GM18520 (cell line): ENCODE results near the gene UBTD1.

Source experiments
- ATAC-seq: cut with Tn5 transposase; IDR thresholded peaks from one replicate; pipeline ENCODE4 v1.9.1; 2021; ENCODE audit not compliant: unreplicated experiment

Gene UBTD1

GRCh38 chr10:97482381-97482780, 16.3 kb upstream of the UBTD1 start:
- no peak for ATAC-seq

GRCh38 chr10:97483506-97483905, 15.2 kb upstream of the UBTD1 start:
- ATAC-seq, result no peak

GRCh38 chr10:97483921-97484320, 14.8 kb upstream of the UBTD1 start:
- ATAC-seq, result no peak

GRCh38 chr10:97485647-97486281, 13.0 kb upstream of the UBTD1 start:
- ATAC-seq, result no peak

GRCh38 chr10:97490592-97490991, 8.1 kb upstream of the UBTD1 start:
- ATAC-seq, result no peak

- no peak for ATAC-seq
Measured at GRCh38 chr10:97494151-97494550, 4.6 kb upstream of the UBTD1 start.

- no peak for ATAC-seq
Measured at GRCh38 chr10:97494863-97495506, 3.7 kb upstream of the UBTD1 start.

- no peak for ATAC-seq
Measured at GRCh38 chr10:97497572-97498075, 1.1 kb upstream of the UBTD1 start.

GRCh38 chr10:97498076-97498840, 466 bp upstream of the UBTD1 start, which contains the start of gene MMS19:
Gene MMS19 (minus strand): TSS chr10:97498422. CDS start chr10:97498384, 38 bp downstream.
- ATAC-seq, result peak; percentile 89

GRCh38 chr10:97499561-97500296, 1.0 kb downstream of the UBTD1 start:
- no peak for ATAC-seq

GRCh38 chr10:97500297-97500575, 1.5 kb downstream of the UBTD1 start:
- ATAC-seq, result no peak

- no peak for ATAC-seq
Measured at GRCh38 chr10:97502916-97503315, 4.2 kb downstream of the UBTD1 start.

- no peak for ATAC-seq
Measured at GRCh38 chr10:97503406-97503805, 4.7 kb downstream of the UBTD1 start.

GRCh38 chr10:97505152-97505551, 6.4 kb downstream of the UBTD1 start:
- no peak for ATAC-seq

GRCh38 chr10:97506199-97506991, 7.7 kb downstream of the UBTD1 start:
- no peak for ATAC-seq

GRCh38 chr10:97508342-97508741, 9.6 kb downstream of the UBTD1 start:
- ATAC-seq, result no peak

- no peak for ATAC-seq
Measured at GRCh38 chr10:97509120-97509680, 10.5 kb downstream of the UBTD1 start.

- no peak for ATAC-seq
Measured at GRCh38 chr10:97510686-97511085, 12.0 kb downstream of the UBTD1 start.

- ATAC-seq, result no peak
Measured at GRCh38 chr10:97511711-97512440, 13.2 kb downstream of the UBTD1 start.

GRCh38 chr10:97512993-97513392, 14.3 kb downstream of the UBTD1 start:
- ATAC-seq, result no peak
